MCF 10A (cell line): ENCODE data around the gene DNMBP. TPM values are rescaled to one million over a fixed set of nuclear protein-coding genes. Genes with fewer than 3 reads are reported as not detected.
A peak's percentile ranks its signal among the peaks of the same experiment; 100 is the strongest.

Experiments used
- BruUV-seq: library from RNA; stranded (reverse); fragments of 400-500 nt; replicated peaks from 2 replicates; lab custom pipeline; 2021; lab: Mats Ljungman, UMichigan
- CTCF ChIA-PET: fragments of 300-600 bp; sonication (Branson Sonifier 250); formaldehyde crosslinking; extraction: SDS; loops from one replicate; lab custom pipeline; 2021; ENCODE audit warnings: antibody characterized with exemption, inconsistent platforms; lab: Yijun Ruan, JAX
- POLR2A ChIA-PET: fragments of 300-600, 350-650 bp; sonication (Branson Sonifier 250); formaldehyde crosslinking; extraction: SDS; loops from one replicate; lab custom pipeline; 2020; ENCODE audit warnings: antibody characterized with exemption, inconsistent platforms; lab: Yijun Ruan, JAX
- DNase-seq: peaks from one replicate; pipeline ENCODE4 v3.0.0-alpha.2; 2018; ENCODE audit not compliant: unreplicated experiment
- H3K27ac Mint-ChIP-seq: one replicate; pipeline ENCODE4 v1.8.0; 2022; ENCODE audit warnings: mild to moderate bottlenecking, low read depth, mixed read lengths; ENCODE audit not compliant: unreplicated experiment
- H3K27me3 Mint-ChIP-seq: one replicate; pipeline ENCODE4 v1.8.0; 2022; ENCODE audit warnings: mixed read lengths; ENCODE audit not compliant: insufficient read depth, unreplicated experiment
- H3K36me3 Mint-ChIP-seq: one replicate; pipeline ENCODE4 v1.8.0; 2022; ENCODE audit warnings: mild to moderate bottlenecking, moderate library complexity, mixed read lengths; ENCODE audit not compliant: insufficient read depth, unreplicated experiment
- H3K4me1 Mint-ChIP-seq: one replicate; pipeline ENCODE4 v1.8.0; 2022; ENCODE audit warnings: mixed read lengths; ENCODE audit not compliant: insufficient read depth, unreplicated experiment
- H3K4me3 Mint-ChIP-seq: one replicate; pipeline ENCODE4 v1.8.0; 2022; ENCODE audit warnings: mild to moderate bottlenecking, moderate library complexity, mixed read lengths; ENCODE audit not compliant: unreplicated experiment
- H3K9me3 Mint-ChIP-seq: one replicate; pipeline ENCODE4 v1.8.0; 2022; ENCODE audit warnings: mixed read lengths; ENCODE audit not compliant: unreplicated experiment
- CTCF ChIP-seq: fragments of 200-600 bp; IDR thresholded peaks from one replicate; pipeline ENCODE4 v1.8.0; 2022; ENCODE audit warnings: antibody characterized with exemption, mild to moderate bottlenecking; ENCODE audit not compliant: unreplicated experiment
- intact Hi-C: fragments of 100-400 bp; cut with micrococcal nuclease; formaldehyde crosslinking; loops from 2 replicates; pipeline ENCODE4 v1.14.1; 2022
- total RNA-seq: library from RNA; stranded (reverse); gene quantifications from 2 replicates; pipeline ENCODE4 v1.2.3, GENCODE V29; 2022

Gene DNMBP
- total RNA-seq, 1 experiment from 2014 or later, result 11.3 TPM

GRCh38 chr10:100009283-100009792, 409 bp downstream of the DNMBP start:
- H3K27me3 Mint-ChIP-seq, result no peaks in the 10 kb centered on the region
- POLR2A ChIA-PET, result interaction anchor here (0.7 to 23.3 kb wide), 17 partner anchors 11 to 277 kb away, joined by 3 to 547 read pairs (median 10); partner anchors contain the start of genes COX15, CUTC and ERLIN1
- intact Hi-C loops, result loop anchor here (1.0 to 10.0 kb wide), 4 partner anchors 42 to 175 kb away; partner anchors contain the start of gene ERLIN1

GRCh38 chr10:100008708-100009282, 952 bp downstream of the DNMBP start:
- ChIA-PET POLR2A (interaction anchor here (0.7 to 23.3 kb wide), 18 partner anchors 12 to 277 kb away, joined by 3 to 547 read pairs (median 10); partner anchors contain the start of genes COX15, CUTC and ERLIN1), CTCF (interaction anchor here (0.6 to 7.9 kb wide), 16 partner anchors 10 to 177 kb away, joined by 3 to 92 read pairs (median 6); partner anchors contain the start of gene ERLIN1)
- no peaks in the 10 kb centered on the region for H3K36me3 Mint-ChIP-seq
- H3K4me3 Mint-ChIP-seq, result peak overlapping the region; percentile 94
- BruUV-seq, result TSS peak; percentile 17
- H3K27me3 Mint-ChIP-seq, result no peaks in the 10 kb centered on the region
- peak overlapping the region; percentile 79 for H3K27ac Mint-ChIP-seq
- peak; percentile 27 for DNase-seq
- TF ChIP-seq CTCF, result no peak
- no peaks in the 10 kb centered on the region for H3K9me3 Mint-ChIP-seq
- H3K4me1 Mint-ChIP-seq, result peaks cover 41% of the 10 kb centered on the region
- intact Hi-C loops, result loop anchor here (1.0 to 10.0 kb wide), 4 partner anchors 41 to 176 kb away; partner anchors contain the start of gene ERLIN1

More at GRCh38 chr10:100009283-100009792, 409 bp downstream of the DNMBP start:
- no peaks in the 10 kb centered on the region for H3K36me3 Mint-ChIP-seq
- CTCF ChIA-PET, result interaction anchor here (0.6 to 7.9 kb wide), 15 partner anchors 9 to 163 kb away, joined by 3 to 92 read pairs (median 6); no protein-coding TSS in a partner anchor
- peak; percentile 53 for DNase-seq
- H3K4me3 Mint-ChIP-seq, result peak overlapping the region; percentile 94
- peak; percentile 33 for TF ChIP-seq CTCF
- no peaks in the 10 kb centered on the region for H3K9me3 Mint-ChIP-seq
- peaks cover 41% of the 10 kb centered on the region for H3K4me1 Mint-ChIP-seq
- peak overlapping the region; percentile 79 for H3K27ac Mint-ChIP-seq
- no TSS peak for BruUV-seq

- POLR2A ChIA-PET, result interaction anchor here (0.6 to 23.3 kb wide), 16 partner anchors 11 to 325 kb away, joined by 3 to 547 read pairs (median 10); partner anchors contain the start of genes COX15, CUTC and ERLIN1
- Mint-ChIP-seq H3K9me3 (no peaks in the 10 kb centered on the region), H3K36me3 (no peaks in the 10 kb centered on the region), H3K27me3 (no peaks in the 10 kb centered on the region), H3K27ac (peak overlapping the region; percentile 79), H3K4me1 (peaks cover 41% of the 10 kb centered on the region), H3K4me3 (peak overlapping the region; percentile 94)
- no peak for TF ChIP-seq CTCF
- CTCF ChIA-PET, result interaction anchor here (0.6 to 7.9 kb wide), 13 partner anchors 11 to 178 kb away, joined by 3 to 92 read pairs (median 5); partner anchors contain the start of gene ERLIN1
- DNase-seq, result peak; percentile 56
- intact Hi-C loops, result loop anchor here (5.0 to 10.0 kb wide), 3 partner anchors 41 to 177 kb away; partner anchors contain the start of gene ERLIN1
- no TSS peak for BruUV-seq
Observed at GRCh38 chr10:100008142-100008522, 1.6 kb downstream of the DNMBP start.
